GM15510 (cell line): ENCODE measurements around the gene CLEC11A.

Experiments used
- POLR2A ChIP-seq: IDR thresholded peaks from 3 replicates; pipeline ENCODE4 v1.6.1; 2011; ENCODE audit warnings: borderline replicate concordance; ENCODE audit not compliant: insufficient read length; ENCODE audit errors: extremely low read depth

Gene CLEC11A

DNA sequence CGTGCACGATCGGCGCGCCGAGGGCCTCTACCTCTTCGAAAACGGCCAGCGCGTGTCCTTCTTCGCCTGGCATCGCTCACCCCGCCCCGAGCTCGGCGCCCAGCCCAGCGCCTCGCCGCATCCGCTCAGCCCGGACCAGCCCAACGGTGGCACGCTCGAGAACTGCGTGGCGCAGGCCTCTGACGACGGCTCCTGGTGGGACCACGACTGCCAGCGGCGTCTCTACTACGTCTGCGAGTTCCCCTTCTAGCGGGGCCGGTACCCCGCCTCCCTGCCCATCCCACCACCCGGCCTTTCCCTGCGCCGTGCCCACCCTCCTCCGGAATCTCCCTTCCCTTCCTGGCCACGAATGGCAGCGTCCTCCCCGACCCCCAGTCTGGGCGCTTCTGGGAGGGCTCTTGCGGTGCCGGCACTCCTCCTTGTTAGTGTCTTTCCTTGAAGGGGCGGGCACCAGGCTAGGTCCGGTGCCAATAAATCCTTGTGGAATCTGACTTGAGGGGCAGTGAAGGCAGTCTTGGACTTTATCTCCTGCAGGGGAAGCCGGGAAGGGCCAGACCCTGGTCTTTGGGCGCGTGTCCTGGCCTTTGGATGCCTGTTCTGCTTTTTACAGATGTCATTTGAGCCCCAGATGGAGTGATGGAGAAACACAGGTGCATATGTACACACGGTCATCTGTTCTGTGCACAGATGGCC is 2.2 kb downstream of the CLEC11A start:
- TF ChIP-seq POLR2A: no peak

GRCh38 chr19:50725911-50726230 is 2.7 kb downstream of the CLEC11A start:
- no peak for TF ChIP-seq POLR2A

DNA sequence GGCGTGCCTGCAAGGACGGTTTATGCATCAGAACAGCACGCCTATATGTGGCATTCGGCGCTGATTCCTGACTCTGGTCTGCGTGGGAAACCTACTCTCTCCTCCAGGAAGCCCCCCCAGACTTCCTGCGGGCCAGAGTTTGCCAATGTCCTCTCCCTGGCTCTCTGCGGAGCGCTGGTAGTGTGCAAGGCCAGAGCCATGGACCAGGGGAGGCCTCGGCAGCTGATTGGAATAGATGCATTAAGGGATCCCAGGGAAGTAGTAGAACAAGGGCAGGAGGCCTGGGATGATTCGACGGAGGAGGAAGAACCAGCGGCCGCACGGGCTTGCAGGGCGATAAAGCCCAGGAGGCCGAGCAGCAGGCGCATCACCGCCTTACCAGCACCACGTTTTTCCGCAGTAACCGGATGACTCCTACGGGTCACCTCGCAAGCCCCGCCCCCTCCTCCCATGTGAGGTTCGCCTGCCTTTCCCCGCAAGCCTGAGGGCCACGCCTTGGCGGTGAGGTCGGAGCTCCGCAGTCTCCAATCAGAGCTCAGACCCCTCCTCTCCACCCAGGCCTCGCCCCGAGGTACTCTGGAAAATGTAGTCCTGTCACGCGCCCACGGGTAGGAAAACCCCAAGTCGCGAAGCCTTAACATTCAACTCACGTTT is 5.0 kb downstream of the CLEC11A start:
- TF ChIP-seq POLR2A: no peak

GRCh38 chr19:50729894-50730293 is 6.7 kb downstream of the CLEC11A start:
- TF ChIP-seq POLR2A: no peak

- TF ChIP-seq POLR2A: no peak
Observed at GRCh38 chr19:50735869-50736268, 12.7 kb downstream of the CLEC11A start.

DNA sequence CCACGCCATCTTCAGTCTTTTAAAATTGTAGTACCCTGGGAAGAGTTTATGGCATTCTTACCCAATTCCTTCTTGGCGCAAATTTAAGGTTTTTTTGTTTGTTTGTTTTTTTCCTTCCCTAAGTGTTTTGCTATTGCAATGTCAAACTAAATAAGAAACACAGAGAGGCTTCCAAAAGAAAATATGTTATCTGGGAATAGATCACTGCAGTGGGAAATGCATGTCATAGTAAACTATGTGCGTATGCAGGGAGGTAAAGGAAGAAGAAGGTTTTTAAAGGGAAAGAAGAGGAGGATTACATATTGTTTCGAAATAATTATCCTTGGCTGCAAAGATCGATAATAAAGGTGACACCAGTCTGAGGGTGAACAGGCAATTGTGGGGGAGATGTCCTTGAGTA is 13.2 kb downstream of the CLEC11A start:
- TF ChIP-seq POLR2A: no peak

DNA sequence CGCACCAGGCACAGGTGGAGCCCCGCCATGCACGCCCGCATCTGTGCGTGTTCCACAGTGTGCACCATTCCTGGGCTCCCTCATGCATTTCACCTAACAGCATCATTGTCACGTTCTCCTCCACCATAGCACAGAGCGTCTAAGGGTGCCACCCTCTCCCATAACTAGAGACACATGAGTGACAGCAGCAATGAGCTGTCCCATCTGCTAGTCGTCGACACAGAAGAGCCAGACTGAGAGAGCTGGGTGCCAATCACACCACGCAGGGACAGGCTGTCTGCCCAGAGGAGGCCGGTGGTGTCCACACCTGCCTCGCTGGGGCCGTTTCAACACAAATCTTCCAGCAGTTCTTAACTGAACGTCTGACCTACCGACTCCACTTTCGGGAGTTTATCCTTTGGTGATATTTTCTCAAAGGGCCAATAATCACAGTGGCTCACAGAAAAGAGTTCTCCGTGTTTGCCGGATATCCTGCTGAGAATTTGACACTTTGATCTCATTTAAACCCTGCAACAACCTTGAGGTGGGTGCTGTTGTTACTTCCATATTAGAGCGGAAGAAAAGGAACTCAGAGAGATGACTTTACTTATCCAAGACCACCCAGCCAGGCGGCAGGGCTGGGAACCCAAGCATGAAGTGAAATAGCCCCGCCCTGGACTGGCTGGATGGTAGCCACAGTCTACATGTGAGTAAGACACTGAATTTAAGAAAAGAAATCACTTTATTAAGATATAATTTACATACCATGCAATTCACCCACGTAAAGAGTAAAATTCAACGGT is 16.2 kb downstream of the CLEC11A start:
- TF ChIP-seq POLR2A: no peak

DNA sequence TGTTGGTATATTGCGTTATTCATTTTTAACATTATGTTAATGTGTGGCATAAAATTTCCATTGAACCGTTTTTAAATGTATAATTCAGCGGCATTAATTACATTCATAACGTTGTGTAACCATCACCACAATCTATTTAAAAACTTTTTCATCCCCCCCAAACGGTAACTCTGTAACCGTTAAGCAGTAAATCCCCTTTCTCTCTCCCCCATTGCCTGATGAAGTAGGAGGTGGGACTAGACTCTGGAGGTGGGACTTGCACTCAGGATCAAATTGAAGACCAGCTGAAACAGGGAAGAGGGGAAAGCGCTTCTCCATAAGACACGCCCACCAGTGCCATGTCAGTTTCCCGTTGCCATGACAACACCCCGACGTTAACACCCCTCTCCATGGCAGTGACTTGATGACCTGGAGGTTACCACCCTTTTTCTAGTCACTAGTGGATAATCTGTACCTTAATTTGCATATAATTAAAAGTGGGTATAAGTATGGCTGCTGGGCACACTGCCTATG is 16.8 kb downstream of the CLEC11A start:
- no peak for TF ChIP-seq POLR2A

DNA sequence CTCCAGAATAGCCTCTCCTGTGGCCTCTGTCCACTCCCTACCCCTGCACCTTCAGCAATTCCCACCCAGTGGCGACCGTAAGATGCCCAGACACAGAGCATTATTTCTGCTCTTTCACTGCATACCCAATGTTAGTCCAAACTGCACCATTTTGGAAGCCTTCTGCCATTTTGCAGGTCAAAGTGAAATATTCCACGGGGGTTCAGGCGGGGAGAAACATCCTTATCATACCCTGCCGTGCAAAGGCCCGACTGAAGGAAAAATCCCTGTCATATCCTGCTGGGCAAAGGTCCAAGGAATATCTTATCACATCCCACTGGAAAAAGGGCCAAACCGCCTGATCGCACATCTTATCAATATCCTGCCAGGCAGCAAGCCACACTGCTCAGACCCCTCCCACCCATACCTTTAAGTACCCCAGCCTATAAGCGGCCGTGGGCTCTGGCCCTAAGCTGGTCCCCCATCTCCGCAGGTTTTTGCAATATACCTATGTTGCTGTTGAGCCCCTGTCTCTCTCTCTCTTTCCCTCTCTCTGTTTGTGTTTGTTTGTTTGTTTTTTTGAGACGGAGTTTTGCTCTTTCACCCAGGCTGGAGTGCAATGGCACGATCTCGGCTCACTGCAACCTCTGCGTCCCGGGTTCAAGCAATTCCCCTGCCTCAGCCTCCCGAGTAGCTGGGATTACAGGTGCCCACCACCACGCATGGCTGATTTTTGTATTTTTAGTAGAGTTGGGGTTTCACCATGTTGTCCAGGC is 18.2 kb downstream of the CLEC11A start:
- TF ChIP-seq POLR2A: no peak

GRCh38 chr19:50743537-50743936 is 20.4 kb downstream of the CLEC11A start:
- TF ChIP-seq POLR2A: no peak

GRCh38 chr19:50745221-50745620 is 22.1 kb downstream of the CLEC11A start:
- TF ChIP-seq POLR2A: no peak

DNA sequence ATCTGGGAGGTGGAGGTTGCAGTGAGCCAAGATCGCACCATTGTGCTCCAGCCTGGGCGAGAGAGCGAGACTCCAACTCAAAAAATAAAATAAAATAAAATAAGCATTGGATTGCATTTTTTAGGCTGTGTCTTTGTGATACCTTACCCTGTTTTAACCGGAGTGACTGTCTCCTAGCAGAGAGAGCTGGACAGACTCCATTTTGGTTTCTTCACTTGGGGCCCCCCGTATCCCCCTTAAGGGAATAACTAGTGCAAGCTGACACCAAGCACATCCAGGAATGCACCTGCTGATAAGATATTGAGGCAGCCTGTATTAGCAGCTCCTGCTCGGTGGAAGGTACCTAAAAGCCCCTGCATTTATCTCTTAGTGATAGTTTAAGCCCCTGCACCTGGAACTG is 26.3 kb downstream of the CLEC11A start:
- no peak for TF ChIP-seq POLR2A

GRCh38 chr19:50750010-50750409 is 26.8 kb downstream of the CLEC11A start:
- TF ChIP-seq POLR2A: no peak

- no peak for TF ChIP-seq POLR2A
Observed at GRCh38 chr19:50753879-50754278, 30.7 kb downstream of the CLEC11A start.

GRCh38 chr19:50759886-50760285 is 36.7 kb downstream of the CLEC11A start:
- TF ChIP-seq POLR2A: no peak

- TF ChIP-seq POLR2A: no peak
Observed at GRCh38 chr19:50764409-50764808, 41.2 kb downstream of the CLEC11A start.

GRCh38 chr19:50768277-50768676 is 45.1 kb downstream of the CLEC11A start:
- no peak for TF ChIP-seq POLR2A
